ENCODE results near the gene POLR3C.

DNA sequence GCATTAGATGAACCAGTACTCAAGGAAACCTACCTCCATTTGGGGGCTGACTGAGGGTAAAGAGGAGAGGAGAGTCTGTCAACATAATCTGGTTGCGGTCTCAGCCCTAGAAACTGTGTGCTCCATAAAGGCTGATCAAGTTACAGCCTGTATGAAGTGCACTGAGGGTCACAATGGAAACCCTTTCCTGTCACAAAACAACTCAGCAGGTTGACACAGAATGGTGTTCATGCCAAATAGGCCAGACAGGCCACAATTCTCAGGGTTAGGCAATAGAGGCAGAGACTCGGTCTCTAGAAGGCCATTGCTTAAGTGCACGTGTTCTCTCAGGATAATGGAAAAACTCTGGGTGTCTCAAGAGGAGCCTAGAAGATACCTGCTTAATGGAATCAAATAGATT lies 65.7 kb downstream of the POLR3C start:
- no peak for TF ChIP-seq POLR2AphosphoS5 (IDR thresholded peaks at IDR 0.05; ENCODE audit: low read depth, low read length)
- no peak for TF ChIP-seq POLR2A (IDR thresholded peaks at IDR 0.05; ENCODE audit: low read depth, low read length)
